Fibroblast of skin of back (primary cell): ENCODE results near the gene GNAI2.
"Not testable (repeated sequence)": the region's sequence is repeated elsewhere in the genome, so short reads cannot be mapped to it uniquely, and the experiment has no call there.

ENCODE experiments used
- DNase-seq: peaks from one replicate; pipeline ENCODE4 v3.0.0-alpha.2; 2013

GNAI2 gene

DNA sequence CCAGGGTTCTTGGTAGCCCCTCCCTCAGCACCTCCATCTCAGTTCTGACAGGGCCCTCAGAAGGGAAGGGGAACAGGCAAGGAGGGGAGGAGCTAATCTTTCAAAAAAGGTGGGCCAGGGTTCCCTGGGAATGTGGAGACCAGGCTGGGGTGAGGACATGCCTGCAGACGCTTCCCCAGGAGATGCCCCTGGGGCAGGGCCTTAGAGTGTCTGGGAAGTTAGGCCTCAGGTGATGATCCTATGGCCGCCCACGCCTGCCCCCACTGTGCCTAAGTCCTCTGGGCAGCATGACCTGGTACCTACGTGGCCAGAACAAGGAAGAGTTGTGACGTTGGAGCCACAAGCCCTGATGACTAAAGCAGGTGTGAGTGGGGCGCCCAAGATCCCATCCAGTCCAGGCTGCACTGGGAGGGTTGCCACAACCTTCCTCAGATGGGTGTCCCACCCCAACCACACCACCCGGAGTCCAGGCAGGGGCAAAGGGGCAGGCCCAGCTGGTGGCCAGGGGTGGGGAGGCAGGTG is 29.0 kb downstream of the GNAI2 start:
- DNase-seq, result no peak

DNA sequence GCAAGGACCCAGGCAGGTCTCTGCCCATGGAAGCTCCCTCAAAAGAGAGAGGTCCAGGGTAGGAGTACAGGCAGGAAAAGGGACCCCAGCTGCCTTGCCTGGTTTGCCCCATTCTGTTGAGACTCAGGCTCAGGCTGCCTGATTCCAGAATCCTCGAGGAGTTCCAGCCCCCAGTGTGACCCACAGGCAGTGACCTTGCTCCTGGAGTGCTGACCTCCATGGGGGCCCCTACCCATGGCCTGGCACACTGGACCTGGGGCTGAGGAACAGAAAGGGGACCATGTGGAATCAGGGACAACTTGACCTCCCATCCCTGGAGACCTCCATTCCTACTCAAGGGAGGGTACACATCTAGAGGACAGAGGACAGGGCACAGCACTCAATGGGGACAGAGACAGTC is 29.6 kb downstream of the GNAI2 start:
- DNase-seq, result no peak

DNA sequence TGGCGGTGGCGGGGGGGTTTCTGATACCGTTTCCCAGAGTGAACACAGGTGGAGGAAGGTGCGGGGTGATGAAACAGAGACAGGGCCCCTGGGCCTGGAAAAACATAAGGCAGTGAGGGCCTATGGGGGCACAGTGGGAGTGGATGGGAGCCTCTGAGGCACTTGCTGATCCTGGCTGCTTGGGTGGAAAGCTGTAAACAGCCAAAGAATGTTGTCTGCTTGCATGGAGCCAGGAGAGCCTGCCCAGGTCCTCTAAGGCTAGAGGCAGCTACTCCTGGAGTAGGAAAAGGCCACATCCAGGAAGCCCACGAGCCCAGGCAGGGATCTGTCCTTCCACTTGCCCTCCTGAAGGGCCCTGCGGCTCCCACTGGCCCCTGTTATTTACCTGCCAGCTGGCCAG is 30.0 kb downstream of the GNAI2 start:
- DNase-seq, result no peak

DNA sequence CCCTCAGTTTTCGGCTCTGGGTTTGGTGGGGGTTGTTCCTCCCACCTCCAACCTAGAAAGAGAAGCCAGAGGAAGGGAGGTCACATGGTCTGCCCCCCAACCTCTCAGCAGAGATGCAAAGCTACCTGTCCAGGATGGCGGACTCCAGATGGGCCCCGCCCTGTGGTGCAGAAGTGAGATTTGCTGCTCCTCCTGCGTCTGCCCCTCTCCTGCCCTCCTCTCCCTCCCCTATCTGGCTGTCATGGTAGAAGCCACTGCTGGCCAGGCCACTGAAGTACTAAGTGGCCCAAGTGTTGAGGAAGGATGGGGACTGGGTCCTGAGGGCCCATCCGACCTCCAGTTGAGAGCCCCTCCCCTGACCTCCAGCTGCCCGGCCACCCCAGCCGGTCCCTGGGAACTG is 30.8 kb downstream of the GNAI2 start:
- no peak for DNase-seq

DNA sequence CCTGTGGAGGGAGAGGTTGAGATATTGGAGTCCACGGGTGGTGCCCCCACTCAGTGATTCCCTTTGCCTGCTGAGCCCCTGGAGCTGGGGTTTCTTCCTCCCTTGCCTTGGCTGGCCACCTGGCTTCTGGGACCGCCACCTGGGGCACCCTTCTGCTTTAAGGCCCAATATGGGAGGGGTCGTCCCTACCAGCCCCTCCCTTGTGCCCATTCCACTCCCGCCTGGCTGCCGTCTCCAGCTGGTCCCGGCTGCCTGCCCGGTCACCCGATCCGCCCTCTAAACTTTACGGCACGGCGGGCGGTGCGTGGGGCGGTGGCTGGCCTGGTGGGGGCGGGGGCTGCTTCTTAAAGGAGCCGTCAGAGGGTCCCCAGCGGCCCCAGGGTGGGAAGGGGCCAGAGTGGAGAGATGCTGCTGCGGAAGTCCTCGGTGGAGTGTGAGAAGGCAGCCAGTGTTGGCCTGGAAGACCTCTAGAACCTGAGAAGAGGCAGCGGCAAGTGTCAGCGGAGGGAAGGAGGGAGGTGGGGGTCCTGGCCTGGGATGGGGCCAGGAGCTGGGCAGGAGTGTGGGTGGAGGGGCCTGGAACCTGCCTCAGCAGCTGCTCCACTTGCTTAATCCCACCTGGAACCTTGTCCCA is 31.4 kb downstream of the GNAI2 start:
- DNase-seq, result no peak

DNA sequence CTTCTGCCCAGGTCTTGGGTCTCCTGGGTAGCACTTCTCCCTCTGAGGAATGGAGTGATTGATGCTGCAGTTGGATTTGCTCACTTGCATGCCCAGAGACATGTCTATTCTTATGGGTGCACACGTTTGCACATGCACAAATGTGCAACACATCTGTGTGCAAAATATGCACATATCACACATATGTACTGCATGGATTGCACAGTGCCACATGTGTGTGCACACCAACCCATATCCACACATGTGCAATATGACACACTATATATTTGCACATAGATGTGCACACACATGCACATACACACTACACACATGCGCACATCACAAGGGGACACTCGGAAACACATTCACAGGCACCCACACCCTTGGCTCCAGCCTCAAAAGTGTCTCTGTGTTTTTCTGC is 32.3 kb downstream of the GNAI2 start:
- no peak for DNase-seq

DNA sequence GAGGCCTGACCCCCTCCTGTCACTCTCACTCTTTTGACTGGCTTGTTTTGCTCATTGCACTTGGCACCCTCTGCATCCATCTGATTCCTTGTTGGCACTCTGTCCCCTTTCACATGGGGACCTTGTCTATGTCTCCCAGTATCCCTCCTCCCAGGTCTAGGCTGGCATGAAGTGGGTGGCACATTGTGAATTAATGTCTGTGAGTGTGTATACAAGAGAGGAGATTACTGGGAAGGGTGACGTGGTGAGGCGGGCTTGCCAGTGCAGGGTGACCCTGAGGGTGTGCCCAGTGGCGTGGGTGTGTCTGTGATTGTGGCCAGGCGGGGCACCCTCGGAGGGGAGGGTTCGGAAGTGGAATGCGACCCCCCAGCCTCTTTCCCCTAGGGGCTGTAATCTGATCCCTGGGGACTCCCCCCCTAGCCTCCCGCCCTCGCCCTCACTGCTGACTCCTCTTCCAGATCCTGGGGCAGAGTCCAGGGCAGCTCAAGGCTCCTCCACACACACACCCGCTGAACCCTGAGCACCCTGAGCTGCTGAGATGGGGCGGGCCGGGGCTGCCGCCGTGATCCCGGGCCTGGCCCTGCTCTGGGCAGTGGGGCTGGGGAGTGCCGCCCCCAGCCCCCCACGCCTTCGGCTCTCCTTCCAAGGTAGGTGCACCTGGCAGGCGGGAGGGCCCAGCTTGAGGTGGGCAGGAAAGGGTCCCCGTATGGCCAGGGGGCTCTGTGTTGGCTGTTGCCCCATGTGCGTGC is 32.9 kb downstream of the GNAI2 start, which contains the start of gene SEMA3B:
Gene SEMA3B (plus strand): TSS at position 445 of the 749 bp plus-strand sequence. CDS start 94 bp downstream, at position 539.
- peak; percentile 69 for DNase-seq

DNA sequence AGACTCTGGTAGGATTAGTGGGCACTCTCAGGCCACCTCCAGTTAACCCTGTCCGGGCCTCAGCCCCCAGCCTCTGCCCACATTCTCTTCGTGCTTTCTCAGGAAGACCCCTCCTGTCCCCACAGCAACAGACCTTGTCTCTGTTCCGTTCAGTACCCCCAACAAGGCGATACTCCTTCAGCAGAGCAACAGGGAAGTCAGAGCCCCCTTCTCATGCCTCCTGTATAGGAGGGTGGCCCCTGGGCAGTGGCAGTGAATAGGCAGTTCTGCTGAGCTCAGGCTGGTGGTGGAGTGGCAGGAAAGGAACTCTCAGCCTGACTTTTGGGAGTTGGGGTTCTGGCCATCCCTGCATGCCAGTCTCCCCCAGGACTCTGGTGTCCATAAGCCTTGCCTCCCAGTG is 33.5 kb downstream of the GNAI2 start:
- DNase-seq, result no peak

DNA sequence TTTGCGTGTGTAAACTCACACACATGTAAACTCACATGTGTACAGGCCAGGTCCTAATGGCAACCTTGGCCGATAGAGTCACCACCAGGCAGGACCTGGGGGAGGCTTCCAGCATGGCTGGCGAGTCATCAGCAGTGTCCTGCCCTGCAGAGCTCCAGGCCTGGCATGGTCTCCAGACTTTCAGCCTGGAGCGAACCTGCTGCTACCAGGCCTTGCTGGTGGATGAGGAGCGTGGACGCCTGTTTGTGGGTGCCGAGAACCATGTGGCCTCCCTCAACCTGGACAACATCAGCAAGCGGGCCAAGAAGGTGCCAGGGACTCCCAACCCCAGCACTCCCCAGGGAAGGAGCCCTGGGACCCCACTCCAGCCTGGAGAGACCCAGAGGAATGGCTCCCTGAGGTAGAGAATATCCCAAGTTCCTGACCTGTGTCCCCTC is 34.0 kb downstream of the GNAI2 start:
- peak; percentile 64 for DNase-seq

DNA sequence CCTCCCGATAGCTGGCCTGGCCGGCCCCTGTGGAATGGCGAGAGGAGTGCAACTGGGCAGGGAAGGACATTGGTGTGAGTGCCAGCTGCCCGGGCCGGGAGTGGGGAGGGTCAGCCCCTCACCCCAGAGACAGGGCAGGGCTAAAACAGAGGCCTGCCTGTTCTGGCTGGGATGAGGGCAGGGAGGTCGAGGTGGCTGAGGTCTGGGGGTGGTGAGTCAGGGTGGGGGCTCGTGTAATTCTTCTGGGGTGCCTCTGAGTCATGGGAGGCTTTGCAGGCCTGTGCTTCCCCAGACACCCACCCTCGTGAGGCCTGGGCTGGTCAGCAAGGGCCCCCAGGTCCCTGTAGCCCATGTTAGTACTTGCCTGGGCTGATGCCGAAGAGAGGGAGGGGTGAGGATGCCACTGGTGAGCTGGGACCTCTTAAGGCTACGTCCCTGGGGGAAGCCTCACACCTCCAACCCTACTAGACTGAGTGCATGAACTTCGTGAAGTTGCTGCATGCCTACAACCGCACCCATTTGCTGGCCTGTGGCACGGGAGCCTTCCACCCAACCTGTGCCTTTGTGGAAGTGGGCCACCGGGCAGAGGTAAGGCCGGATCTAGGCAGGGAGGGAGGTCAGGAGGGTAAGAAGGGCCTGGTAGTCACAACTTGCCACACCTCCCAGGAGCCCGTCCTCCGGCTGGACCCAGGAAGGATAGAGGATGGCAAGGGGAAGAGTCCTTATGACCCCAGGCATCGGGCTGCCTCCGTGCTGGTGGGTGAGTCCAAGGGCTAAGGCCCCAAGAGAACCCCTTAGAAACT is 34.6 kb downstream of the GNAI2 start:
- no peak for DNase-seq

DNA sequence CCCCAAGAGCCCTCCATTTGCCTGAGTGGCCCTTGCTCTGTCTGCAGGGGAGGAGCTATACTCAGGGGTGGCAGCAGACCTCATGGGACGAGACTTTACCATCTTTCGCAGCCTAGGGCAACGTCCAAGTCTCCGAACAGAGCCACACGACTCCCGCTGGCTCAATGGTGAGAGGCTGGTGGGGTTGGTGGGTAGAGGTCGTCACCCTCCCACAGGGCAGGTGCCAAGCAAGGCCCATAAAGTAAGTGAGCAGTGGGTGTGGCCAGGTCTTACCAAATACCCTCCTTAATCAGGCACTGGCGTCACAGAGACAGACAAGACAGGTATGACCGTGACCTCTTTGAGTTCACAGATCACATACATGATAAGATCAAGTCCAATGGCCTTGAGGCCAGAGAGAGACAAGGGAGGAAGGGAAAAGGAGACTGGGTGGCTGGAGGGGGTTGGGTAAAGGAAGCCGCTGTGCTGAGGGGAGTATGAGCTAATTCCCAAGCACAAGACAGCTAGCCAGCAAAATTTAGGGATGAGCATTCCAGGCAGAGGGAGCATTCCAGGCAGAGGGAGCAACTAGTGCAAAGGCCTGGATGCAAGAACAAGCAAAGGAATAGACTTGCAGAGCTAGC is 35.4 kb downstream of the GNAI2 start:
- no peak for DNase-seq

DNA sequence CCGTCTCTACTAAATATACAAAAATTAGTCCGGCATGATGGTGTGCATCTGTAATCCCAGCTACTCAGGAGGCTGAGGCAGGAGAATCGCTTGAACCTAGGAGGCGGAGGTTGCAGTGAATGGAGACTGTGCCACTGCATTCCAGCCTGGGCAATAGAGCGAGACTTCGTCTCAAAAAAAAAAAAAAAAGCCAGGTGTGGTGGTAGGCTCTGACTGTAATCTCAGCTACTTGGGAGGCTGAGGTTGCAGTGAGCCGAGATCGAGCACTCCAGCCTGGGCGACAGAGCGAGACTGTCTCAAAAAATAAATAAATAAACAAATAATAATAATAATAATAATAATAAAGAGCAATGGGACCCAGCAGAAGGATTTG is 36.5 kb downstream of the GNAI2 start:
- DNase-seq, result not testable (repeated sequence)

DNA sequence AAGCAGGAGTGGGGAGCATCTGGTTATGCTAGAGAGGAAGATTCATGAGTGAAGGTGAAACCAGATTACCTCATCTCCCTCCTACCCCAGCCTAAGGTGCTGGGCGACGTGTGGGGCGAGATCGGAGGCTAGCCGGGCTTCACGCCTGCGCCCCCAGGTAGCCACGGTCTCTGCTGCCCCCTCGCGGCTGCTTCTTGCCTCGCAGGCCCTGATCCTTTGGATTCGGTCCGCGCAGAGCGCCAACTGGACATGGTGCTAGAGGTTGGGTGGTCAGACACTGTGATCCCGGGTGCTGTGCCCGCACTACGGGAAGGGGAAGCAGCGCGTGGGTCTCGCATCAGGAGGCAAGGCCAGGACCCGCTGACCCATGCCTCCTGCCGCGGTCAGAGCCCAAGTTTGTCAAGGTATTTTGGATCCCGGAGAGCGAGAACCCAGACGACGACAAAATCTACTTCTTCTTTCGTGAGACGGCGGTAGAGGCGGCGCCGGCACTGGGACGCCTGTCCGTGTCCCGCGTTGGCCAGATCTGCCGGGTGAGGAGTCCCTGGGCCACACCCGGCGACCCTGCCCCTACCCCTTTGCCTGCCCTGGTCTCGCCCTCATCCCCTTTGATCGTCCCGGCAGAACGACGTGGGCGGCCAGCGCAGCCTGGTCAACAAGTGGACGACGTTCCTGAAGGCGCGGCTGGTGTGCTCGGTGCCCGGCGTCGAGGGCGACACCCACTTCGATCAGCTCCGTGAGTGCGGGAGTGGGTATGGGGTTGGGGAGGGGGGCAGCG is 37.1 kb downstream of the GNAI2 start:
- DNase-seq, result peak; percentile 68

DNA sequence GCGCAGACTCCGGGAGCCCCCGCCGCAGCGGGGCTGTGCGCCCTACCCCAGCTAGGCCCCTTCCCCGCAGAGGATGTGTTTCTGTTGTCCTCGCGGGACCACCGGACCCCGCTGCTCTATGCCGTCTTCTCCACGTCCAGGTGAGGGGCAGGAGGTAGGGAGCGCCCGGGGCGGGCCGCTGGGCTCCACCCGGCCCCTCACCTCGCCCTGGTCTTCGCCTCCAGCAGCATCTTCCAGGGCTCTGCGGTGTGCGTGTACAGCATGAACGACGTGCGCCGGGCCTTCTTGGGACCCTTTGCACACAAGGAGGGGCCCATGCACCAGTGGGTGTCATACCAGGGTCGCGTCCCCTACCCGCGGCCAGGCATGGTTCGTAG is 37.7 kb downstream of the GNAI2 start:
- DNase-seq, result no peak

DNA sequence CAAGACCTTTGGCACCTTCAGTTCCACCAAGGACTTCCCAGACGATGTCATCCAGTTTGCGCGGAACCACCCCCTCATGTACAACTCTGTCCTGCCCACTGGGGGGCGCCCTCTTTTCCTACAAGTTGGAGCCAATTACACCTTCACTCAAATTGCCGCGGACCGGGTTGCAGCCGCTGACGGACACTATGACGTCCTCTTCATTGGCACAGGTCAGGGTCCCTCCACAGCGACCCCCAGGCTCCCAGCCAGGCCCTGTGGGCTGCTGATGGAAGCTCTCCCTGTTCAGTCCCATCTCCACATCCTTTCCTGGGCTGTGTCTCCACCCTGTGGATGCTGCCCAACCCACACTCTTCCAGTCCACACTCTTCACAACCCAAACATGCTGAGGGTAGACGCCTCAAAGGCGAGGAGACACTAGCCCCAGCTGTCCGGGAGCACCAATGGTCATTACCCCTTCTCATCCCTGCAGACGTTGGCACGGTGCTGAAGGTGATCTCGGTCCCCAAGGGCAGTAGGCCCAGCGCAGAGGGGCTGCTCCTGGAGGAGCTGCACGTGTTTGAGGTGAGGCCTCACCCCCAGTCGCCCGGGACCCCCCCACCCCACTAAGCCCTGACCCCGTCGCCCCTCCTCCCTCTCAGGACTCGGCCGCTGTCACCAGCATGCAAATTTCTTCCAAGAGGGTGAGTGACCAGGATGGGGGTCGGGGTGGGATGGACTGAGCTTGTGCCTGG is 38.5 kb downstream of the GNAI2 start:
- DNase-seq, result peak; percentile 53

DNA sequence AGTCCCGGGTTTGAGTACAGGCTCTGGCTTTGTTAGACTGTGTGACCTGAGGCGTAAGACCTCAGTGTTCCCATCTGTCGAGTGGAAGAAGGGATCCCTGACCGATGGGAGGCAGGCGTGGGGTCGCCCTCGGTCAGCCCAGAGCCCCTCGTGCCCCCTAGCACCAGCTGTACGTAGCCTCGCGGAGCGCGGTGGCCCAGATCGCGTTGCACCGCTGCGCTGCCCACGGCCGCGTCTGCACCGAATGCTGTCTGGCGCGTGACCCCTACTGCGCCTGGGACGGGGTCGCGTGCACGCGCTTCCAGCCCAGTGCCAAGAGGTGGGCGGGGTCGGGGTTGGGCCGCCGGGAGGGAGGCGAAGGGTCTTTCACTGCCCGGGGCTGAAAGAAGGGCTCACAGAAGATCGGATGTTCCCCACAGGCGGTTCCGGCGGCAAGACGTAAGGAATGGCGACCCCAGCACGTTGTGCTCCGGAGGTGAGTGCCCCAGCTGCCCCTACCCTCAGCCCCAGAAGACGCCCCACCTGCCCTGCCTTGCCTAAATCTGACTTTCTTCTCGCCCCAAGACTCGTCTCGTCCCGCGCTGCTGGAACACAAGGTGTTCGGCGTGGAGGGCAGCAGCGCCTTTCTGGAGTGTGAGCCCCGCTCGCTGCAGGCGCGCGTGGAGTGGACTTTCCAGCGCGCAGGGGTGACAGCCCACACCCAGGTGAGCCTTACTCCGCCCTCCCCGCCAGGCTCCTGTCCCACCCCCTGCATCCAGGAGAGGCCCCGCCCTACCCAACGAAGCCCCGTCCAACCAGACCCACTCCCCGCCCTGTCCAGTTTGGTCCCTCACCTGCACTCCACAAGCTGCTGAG is 39.4 kb downstream of the GNAI2 start:
- no peak for DNase-seq

DNA sequence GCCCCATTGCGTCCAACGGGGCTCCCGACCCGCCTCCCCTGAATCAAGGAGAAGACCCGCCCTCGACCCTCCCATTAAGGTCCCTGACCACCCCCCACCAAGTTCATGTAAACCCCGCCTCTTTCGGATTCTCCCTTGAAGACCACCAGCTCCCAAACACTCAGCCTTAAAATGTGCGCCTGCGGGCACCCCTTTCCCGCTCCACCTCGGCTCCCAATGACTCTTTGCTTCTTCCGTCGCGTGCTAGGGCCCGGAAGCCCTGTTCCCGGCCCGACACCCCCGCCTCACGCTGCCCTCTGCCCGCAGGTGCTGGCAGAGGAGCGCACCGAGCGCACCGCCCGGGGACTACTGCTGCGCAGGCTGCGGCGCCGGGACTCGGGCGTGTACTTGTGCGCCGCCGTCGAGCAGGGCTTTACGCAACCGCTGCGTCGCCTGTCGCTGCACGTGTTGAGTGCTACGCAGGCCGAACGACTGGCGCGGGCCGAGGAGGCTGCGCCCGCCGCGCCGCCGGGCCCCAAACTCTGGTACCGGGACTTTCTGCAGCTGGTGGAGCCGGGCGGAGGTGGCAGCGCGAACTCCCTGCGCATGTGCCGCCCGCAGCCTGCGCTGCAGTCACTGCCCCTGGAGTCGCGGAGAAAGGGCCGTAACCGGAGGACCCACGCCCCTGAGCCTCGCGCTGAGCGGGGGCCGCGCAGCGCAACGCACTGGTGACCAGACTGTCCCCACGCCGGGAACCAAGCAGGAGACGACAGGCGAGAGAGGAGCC is 40.2 kb downstream of the GNAI2 start:
- DNase-seq, result no peak

DNA sequence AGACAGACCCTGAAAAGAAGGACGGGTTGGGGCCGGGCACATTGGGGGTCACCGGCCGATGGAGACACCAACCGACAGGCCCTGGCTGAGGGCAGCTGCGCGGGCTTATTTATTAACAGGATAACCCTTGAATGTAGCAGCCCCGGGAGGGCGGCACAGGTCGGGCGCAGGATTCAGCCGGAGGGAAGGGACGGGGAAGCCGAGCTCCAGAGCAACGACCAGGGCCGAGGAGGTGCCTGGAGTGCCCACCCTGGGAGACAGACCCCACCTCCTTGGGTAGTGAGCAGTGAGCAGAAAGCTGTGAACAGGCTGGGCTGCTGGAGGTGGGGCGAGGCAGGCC is 40.7 kb downstream of the GNAI2 start:
- DNase-seq, result no peak

DNA sequence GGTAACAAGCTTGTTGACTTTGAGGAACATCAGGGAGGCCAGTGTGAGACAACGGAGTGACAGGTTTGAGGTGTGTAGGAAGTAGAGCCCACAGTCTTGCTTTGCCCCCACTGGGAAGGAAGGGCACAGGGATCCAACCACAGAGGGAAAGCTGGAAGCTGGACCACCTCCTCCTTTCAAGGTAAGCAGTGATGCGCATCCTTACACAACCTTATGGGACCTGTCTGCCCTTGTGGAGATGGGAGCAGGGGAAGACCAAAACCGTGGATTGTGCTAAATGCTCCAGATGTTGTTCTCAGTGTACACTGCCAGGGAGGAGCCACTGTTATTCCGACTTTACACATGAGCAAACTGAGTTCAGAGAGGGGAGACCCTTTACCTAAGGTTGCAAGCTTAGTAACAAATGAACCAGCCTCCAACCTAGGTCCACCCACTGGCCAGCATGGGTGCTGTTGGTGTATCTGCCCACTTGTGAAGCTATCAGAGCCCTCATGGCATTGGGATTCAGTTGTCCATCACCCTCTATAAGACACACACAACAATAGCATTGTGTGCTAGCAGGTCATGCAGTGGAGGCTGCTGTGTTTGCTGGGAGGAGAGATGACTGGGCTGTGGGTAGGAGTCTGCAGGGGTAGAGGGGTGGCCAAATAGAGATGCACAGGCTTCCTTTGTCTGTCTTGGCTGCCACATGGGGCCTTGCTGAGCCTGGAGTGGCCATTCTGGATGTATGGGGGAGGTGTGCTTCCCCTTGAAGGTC is 42.3 kb downstream of the GNAI2 start:
- DNase-seq, result no peak
